Tibial nerve (tissue), 4 donors: ENCODE results near the gene TNS3.

Experiments used
- CTCF ChIP-seq, 5 experiments: fragments of 200-600 bp in 3 of 5; fragments of 450-650 bp in 2 of 5; sonication (generic) in 3 of 5; IDR thresholded peaks; one replicate each; pipeline ENCODE4 v1.5.1; 2016 to 2019; ENCODE audit warnings: antibody characterized with exemption in 5 of 5, mild to moderate bottlenecking in 3 of 5, moderate library complexity in 2 of 5
- EP300 ChIP-seq, 2 donors: sonication (generic); formaldehyde crosslinking; IDR thresholded peaks; one replicate each; pipeline ENCODE4 v1.6.1; 2017; ENCODE audit warnings: antibody characterized with exemption in 2 of 2, mild to moderate bottlenecking in 1 of 2
- POLR2A ChIP-seq, 2 donors: fragments of 450-650 bp; IDR thresholded peaks; one replicate each; pipeline ENCODE4 v1.6.1; 2017; ENCODE audit warnings: antibody characterized with exemption in 2 of 2, mild to moderate bottlenecking in 2 of 2, moderate library complexity in 2 of 2

GRCh38 chr7:47452295-47452694 lies 129.6 kb downstream of the TNS3 start:
- no peak for TF ChIP-seq CTCF (IDR thresholded peaks at IDR 0.05)
- TF ChIP-seq POLR2A (IDR thresholded peaks at IDR 0.05): no peak
- no peak for TF ChIP-seq EP300 (IDR thresholded peaks at IDR 0.05)
